ENCODE results near the gene FLRT1.

Gene FLRT1

DNA sequence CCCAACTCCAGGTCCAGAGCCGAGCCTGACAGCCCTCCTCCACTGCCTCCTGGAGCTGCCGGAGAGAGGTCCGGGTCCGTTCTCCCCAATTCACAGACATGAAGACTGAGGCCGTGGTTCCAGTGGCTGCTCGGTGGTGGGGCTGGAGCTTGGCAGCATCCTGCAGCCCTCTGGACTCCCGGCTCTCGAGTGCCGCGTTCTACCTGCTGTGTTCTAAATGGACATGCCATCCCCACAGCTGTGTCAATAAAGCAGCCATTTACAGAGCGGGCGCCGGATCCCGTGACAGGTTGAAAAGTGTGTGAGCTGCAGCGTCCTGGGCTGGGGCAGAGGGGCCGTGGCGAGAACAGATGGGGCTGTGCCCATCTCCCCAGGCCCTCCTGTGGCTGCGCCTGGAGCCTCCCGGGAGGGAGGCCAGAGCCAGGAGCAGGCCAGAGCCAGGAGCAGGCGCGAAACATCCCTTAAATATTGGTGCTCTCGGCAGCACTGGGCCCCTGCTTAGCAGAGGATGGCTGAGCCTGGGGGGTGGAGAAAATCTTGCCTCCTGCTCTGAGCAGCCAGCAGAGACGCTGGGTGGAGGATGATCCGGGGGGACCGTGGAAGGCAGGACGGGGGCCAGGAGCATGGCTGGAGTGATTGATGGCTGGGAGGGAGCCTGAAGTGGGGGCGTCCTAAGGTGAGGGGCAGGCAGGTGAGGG lies 46.2 kb downstream of the FLRT1 start:
- H3K4me3 ChIP-seq (ENCODE audit: insufficient read depth, low read length, poor library complexity, severe bottlenecking), result no peak overlapping the region
- no peaks in the 10 kb centered on the region for H3K9me3 ChIP-seq (ENCODE audit: insufficient read depth, low read length)
- no peaks in the 10 kb centered on the region for H3K36me3 ChIP-seq (ENCODE audit: low read length)
- H3K9ac ChIP-seq (ENCODE audit: low read length), result no peak overlapping the region
- H2AFZ ChIP-seq (ENCODE audit: low read depth, low read length, severe bottlenecking), result no peak overlapping the region
- no peaks in the 10 kb centered on the region for H4K20me1 ChIP-seq (ENCODE audit: low read depth, low read length)
- no peaks in the 10 kb centered on the region for H3K9me2 ChIP-seq (replicated peaks; ENCODE audit: insufficient read depth, low read length)
- no peaks in the 10 kb centered on the region for H3K79me2 ChIP-seq (ENCODE audit: insufficient read depth, low read length)
- no peak overlapping the region for H3K27ac ChIP-seq (ENCODE audit: low read depth, low read length)
- H3K4me2 ChIP-seq (ENCODE audit: low read depth, low read length, poor library complexity, severe bottlenecking), result no peak overlapping the region
- TF ChIP-seq EZH2phosphoT487 (conservative IDR thresholded peaks at IDR 0.05; ENCODE audit: low read length), result no peak
- TF ChIP-seq, protein P1, sequence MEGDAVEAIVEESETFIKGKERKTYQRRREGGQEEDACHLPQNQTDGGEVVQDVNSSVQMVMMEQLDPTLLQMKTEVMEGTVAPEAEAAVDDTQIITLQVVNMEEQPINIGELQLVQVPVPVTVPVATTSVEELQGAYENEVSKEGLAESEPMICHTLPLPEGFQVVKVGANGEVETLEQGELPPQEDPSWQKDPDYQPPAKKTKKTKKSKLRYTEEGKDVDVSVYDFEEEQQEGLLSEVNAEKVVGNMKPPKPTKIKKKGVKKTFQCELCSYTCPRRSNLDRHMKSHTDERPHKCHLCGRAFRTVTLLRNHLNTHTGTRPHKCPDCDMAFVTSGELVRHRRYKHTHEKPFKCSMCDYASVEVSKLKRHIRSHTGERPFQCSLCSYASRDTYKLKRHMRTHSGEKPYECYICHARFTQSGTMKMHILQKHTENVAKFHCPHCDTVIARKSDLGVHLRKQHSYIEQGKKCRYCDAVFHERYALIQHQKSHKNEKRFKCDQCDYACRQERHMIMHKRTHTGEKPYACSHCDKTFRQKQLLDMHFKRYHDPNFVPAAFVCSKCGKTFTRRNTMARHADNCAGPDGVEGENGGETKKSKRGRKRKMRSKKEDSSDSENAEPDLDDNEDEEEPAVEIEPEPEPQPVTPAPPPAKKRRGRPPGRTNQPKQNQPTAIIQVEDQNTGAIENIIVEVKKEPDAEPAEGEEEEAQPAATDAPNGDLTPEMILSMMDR (IDR thresholded peaks at IDR 0.05; ENCODE audit: insufficient read depth, low read length, poor library complexity, severe bottlenecking), result no peak
- no peaks in the 10 kb centered on the region for H3K27me3 ChIP-seq (ENCODE audit: low read length)
- no peaks in the 10 kb centered on the region for H3F3A ChIP-seq (ENCODE audit: insufficient read depth)

DNA sequence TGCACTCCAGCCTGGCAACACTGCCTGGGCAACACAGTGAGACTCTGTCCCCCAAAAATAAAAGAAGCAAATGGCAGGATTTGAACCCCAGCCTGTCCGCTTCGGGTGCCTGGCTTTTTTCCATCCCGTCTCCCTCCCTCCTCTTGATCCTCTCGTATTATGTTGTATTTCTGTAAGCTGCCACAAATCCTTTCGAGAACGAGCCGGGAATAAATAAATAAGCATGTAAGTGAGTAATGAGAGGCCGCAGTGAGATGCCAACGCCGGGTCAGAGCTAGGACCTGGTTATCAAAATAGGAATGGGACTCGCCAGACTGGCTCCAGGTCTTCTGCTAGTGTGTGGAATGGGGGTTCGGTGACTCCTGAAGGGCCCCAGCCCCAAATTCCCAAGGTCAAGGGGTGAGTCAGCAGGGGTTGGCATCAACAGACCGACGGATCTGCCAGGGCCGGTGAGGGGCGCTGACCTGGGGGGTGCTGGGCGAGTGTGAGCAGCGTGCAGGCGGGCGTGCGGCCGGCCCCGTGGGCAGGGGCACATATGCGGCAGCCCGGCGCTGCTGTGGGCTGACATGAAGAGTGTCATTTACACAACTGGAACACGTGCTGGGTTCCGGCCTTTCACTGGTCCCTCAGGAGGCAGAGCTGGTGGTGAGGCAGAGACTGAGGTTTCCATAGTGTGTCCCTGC lies 47.8 kb downstream of the FLRT1 start:
- H3K27me3 ChIP-seq (ENCODE audit: low read length), result no peaks in the 10 kb centered on the region
- no peak overlapping the region for H3K4me3 ChIP-seq (ENCODE audit: insufficient read depth, low read length, poor library complexity, severe bottlenecking)
- no peak overlapping the region for H3K27ac ChIP-seq (ENCODE audit: low read depth, low read length)
- H3K9me3 ChIP-seq (ENCODE audit: insufficient read depth, low read length), result no peaks in the 10 kb centered on the region
- no peaks in the 10 kb centered on the region for H4K20me1 ChIP-seq (ENCODE audit: low read depth, low read length)
- no peak overlapping the region for H3K9ac ChIP-seq (ENCODE audit: low read length)
- no peak for TF ChIP-seq EZH2phosphoT487 (conservative IDR thresholded peaks at IDR 0.05; ENCODE audit: low read length)
- TF ChIP-seq, protein P1 (IDR thresholded peaks at IDR 0.05; ENCODE audit: insufficient read depth, low read length, poor library complexity, severe bottlenecking), result no peak
- no peaks in the 10 kb centered on the region for H3K36me3 ChIP-seq (ENCODE audit: low read length)
- H3K4me2 ChIP-seq (ENCODE audit: low read depth, low read length, poor library complexity, severe bottlenecking), result no peak overlapping the region
- no peaks in the 10 kb centered on the region for H3K9me2 ChIP-seq (replicated peaks; ENCODE audit: insufficient read depth, low read length)
- H3K79me2 ChIP-seq (ENCODE audit: insufficient read depth, low read length), result no peaks in the 10 kb centered on the region
- no peak overlapping the region for H2AFZ ChIP-seq (ENCODE audit: low read depth, low read length, severe bottlenecking)
- no peaks in the 10 kb centered on the region for H3F3A ChIP-seq (ENCODE audit: insufficient read depth)

DNA sequence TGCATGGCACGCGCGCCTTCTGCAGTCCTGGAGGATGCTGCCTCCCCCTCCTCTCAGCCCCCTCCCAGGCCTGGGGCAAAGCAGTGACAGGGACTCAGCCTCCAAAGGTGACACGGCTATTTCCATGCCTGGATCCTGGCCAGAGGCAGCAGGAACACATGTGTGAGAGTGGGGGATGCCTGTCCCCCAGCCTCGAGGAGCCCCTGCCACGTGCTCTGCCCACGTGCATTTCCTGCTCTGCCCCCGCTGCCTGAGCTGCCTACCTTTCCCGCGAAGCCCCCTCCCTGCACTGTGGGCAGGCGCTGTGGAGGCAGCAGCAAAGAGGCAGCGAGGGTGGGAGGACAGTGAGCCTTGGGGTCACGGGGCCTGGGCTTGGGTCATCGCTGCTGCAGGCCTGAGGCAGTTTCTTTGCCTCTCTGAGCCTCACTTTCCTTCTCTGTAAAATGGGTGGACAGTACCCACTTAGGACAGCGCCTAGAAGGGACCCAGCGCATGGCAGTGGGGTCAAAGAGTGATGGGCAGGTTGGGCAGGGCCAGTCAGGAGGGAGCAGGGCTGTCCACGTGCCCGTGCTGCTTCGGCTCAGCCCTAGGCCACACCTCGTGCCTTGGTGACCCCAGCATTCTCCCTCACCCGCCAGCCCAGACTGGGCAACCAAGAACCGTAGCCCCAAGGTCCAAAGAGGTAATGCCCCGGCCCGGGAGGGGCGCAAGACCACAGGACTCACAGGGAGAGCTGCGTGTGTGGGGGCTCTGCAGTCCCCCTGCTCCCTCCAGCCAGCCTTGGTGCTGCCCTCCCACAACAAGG lies 48.6 kb downstream of the FLRT1 start:
- no peak overlapping the region for H3K27ac ChIP-seq (ENCODE audit: low read depth, low read length)
- no peak overlapping the region for H2AFZ ChIP-seq (ENCODE audit: low read depth, low read length, severe bottlenecking)
- no peaks in the 10 kb centered on the region for H3K9me3 ChIP-seq (ENCODE audit: insufficient read depth, low read length)
- no peak overlapping the region for H3K4me3 ChIP-seq (ENCODE audit: insufficient read depth, low read length, poor library complexity, severe bottlenecking)
- no peaks in the 10 kb centered on the region for H3K36me3 ChIP-seq (ENCODE audit: low read length)
- no peaks in the 10 kb centered on the region for H3K27me3 ChIP-seq (ENCODE audit: low read length)
- H3K79me2 ChIP-seq (ENCODE audit: insufficient read depth, low read length), result no peaks in the 10 kb centered on the region
- no peak overlapping the region for H3K9ac ChIP-seq (ENCODE audit: low read length)
- no peaks in the 10 kb centered on the region for H3F3A ChIP-seq (ENCODE audit: insufficient read depth)
- no peaks in the 10 kb centered on the region for H4K20me1 ChIP-seq (ENCODE audit: low read depth, low read length)
- H3K4me2 ChIP-seq (ENCODE audit: low read depth, low read length, poor library complexity, severe bottlenecking), result no peak overlapping the region
- no peak for TF ChIP-seq EZH2phosphoT487 (conservative IDR thresholded peaks at IDR 0.05; ENCODE audit: low read length)
- TF ChIP-seq, protein P1 (IDR thresholded peaks at IDR 0.05; ENCODE audit: insufficient read depth, low read length, poor library complexity, severe bottlenecking), result no peak
- H3K9me2 ChIP-seq (replicated peaks; ENCODE audit: insufficient read depth, low read length), result no peaks in the 10 kb centered on the region

All from SU-DHL-6 (cell line).